ENCODE measurements around the gene ATXN2. TPM values are rescaled to one million over a fixed set of nuclear protein-coding genes. Genes with fewer than 3 reads are reported as not detected.
"Not testable (repeated sequence)": the region's sequence is repeated elsewhere in the genome, so short reads cannot be mapped to it uniquely, and the experiment has no call there.

ATXN2 gene
- total RNA-seq, 1 donor from 2014 or later = 66.6 TPM

DNA sequence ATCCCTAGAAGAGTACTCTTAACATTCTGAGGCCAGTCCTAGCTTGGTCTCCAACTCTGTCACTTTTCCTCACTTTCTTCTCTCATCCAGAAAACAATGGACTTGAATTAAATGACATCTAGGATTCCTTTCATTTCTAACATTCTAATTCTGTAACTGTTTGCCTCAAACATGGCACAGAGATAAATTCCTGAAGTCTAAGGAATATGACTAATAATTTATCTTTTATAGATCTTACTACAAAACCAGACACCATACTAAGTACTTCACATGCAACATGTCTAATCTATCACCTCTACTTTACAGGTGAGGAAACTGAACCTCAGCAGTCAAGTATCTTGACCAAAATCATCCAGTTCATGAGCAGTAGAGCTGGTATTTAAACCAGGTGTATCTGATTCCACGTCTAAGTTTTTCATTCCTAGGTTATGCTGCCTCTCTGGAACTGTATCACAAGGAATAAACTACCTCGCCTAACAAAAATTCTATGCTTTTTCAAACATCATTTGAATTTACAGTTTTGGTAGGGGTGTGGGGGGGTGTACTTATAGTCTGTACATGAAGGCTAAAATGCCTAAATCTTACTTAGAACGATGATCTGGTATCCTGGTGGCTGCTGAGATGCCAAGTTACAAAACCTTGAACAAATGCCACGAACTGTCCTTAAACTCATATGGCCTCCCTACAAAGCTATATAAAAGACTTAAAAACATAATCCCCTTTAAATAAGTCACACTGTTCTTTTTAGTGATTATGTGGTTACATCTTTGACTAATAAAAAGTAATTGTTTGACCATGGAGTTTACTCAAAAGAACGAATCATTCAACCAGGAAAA lies 41.6 kb downstream of the ATXN2 start:
- Histone ChIP-seq H3K4me1 (peaks cover under 1% of the 10 kb centered on the region), H3K27ac (no peak overlapping the region), H3K4me3 (no peak overlapping the region), H3K27me3 (no peaks in the 10 kb centered on the region), H3K36me3 (no peaks in the 10 kb centered on the region), H3K9me3 (no peaks in the 10 kb centered on the region)
- ATAC-seq (no peak), DNase-seq (no peak)
- TF ChIP-seq, protein P1, sequence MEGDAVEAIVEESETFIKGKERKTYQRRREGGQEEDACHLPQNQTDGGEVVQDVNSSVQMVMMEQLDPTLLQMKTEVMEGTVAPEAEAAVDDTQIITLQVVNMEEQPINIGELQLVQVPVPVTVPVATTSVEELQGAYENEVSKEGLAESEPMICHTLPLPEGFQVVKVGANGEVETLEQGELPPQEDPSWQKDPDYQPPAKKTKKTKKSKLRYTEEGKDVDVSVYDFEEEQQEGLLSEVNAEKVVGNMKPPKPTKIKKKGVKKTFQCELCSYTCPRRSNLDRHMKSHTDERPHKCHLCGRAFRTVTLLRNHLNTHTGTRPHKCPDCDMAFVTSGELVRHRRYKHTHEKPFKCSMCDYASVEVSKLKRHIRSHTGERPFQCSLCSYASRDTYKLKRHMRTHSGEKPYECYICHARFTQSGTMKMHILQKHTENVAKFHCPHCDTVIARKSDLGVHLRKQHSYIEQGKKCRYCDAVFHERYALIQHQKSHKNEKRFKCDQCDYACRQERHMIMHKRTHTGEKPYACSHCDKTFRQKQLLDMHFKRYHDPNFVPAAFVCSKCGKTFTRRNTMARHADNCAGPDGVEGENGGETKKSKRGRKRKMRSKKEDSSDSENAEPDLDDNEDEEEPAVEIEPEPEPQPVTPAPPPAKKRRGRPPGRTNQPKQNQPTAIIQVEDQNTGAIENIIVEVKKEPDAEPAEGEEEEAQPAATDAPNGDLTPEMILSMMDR (IDR thresholded peaks at IDR 0.05) = no peak
- intact Hi-C loops (cut with DNase I) = no loop called here

DNA sequence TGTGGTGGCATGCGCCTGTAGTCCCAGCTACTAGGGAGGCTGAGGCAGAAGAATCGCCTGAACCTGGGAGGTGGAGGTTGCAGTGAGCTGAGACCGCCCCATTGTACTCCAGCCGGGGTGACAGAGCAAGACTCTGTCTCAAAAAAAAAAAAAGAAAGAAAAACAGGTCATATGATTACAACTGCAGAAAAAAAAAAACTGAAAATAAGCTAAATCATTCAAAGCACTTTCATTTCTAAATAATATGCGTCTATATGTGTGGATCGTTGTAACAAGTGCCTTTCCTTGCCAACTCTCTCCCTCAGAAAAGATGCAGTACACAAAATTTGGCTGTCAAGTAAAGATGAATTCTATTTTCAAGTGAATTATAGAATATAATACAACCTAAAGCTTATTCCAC lies 42.4 kb downstream of the ATXN2 start:
- Histone ChIP-seq H3K27ac (no peak overlapping the region), H3K27me3 (no peaks in the 10 kb centered on the region), H3K4me3 (no peak overlapping the region), H3K9me3 (no peaks in the 10 kb centered on the region), H3K4me1 (no peaks in the 10 kb centered on the region), H3K36me3 (peaks cover 5% of the 10 kb centered on the region)
- no peak for ATAC-seq
- TF ChIP-seq, protein P1 (IDR thresholded peaks at IDR 0.05) = no peak
- intact Hi-C loops (cut with DNase I) = no loop called here
- DNase-seq = no peak

DNA sequence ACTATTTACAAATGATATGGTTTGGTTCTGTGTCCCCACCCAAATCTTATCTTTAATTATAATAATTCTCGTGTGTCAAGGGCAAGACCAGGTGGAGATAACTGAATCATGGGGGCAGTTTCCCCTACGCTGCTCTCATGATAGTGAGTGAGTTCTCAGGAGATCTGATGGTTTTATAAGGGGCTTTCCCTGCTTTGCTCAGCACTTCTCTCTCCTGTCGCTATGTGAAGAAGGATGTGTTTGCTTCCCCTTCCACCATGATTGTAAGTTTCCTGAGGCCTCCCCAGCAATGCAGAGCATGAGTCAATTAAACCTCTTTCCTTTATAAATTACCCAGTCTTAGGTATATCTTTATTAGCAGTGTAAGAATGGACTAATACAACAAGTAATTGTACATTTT lies 43.8 kb downstream of the ATXN2 start:
- intact Hi-C loops (cut with DNase I) = not testable (repeated sequence)
- H3K36me3 ChIP-seq = peaks cover 19% of the 10 kb centered on the region

DNA sequence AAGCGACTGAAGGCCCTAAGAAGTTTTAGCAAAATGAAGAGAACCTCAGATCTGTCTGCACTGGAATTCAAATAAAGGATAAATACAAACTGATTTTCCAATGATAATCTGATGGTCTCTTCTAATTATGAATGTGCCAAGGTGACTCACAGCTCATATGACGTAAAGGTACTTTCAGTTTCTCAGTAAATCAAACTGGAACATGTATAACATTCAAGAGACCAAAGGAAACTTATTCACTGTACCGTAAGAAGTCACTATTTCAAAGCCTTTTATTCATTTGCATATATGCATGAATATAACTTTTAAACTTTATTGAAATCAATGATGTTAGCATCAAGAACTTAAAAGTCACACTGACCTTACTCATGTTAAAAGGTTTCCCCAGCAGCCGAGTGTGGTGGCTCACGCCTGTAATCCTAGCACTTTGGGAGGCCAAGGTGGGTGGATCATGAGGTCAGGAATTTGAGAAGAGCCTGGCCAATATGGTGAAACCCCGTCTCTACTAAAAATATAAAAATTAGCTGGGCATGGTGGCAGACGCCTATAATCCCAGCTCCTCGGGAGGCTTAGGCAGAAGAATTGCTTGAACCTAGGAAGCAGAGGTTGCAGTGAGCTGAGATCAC lies 52.2 kb downstream of the ATXN2 start:
- TF ChIP-seq, protein P1 (IDR thresholded peaks at IDR 0.05) = no peak
- H3K4me3 ChIP-seq = no peak overlapping the region
- H3K27me3 ChIP-seq = no peaks in the 10 kb centered on the region
- H3K4me1 ChIP-seq = no peaks in the 10 kb centered on the region
- intact Hi-C loops (cut with DNase I) = no loop called here
- ATAC-seq (no peak), DNase-seq (no peak)
- H3K9me3 ChIP-seq = no peaks in the 10 kb centered on the region
- H3K36me3 ChIP-seq = peaks cover 62% of the 10 kb centered on the region
- no peak overlapping the region for H3K27ac ChIP-seq

More for the DNA sequence above, 43.8 kb downstream of the ATXN2 start:
- not testable (repeated sequence) for ATAC-seq, H3K27ac ChIP-seq, H3K4me1 ChIP-seq, DNase-seq, H3K9me3 ChIP-seq, H3K4me3 ChIP-seq, H3K27me3 ChIP-seq

DNA sequence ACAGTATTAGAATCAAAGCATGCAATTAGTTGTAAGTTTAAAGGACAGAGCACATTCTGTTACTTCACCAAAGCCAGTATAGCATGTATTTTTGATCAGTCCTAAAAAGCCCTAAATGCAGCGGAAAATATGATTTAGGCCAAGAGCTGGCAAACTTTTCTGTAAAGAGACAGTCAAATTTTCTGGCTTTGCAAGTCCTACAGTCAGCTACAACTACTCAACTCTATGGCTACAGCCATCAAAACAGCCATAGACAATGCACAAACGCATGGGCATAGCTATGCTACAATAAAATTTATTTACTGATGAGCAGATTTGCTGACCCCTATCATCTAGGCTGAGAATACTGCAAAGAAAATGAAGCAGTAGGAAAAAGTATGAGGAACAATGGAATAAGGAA lies 52.9 kb downstream of the ATXN2 start:
- peaks cover 55% of the 10 kb centered on the region for H3K36me3 ChIP-seq
- ATAC-seq = no peak
- H3K9me3 ChIP-seq = no peaks in the 10 kb centered on the region

DNA sequence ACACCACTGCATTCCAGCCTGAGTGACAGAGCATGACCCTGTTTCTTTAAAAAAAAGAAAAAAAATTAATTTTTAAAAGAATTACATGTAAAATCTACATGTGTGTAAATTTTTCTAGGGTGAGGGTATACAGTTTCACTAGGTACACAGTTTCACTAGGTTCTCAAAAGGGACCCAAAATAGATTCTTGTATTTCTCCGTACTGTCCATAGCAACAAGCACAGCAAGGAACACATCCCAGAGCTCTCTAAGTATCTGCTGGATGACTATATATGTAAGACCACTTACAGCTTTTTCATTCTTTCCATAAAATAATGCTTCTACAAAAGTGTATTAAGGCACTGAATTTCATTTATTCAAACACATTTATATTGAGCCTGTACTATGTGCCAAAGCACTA lies 55.1 kb downstream of the ATXN2 start:
- H3K4me3 ChIP-seq = no peak overlapping the region
- no peaks in the 10 kb centered on the region for H3K9me3 ChIP-seq
- DNase-seq (no peak), ATAC-seq (no peak)
- H3K4me1 ChIP-seq = no peaks in the 10 kb centered on the region
- H3K27ac ChIP-seq = no peak overlapping the region
- intact Hi-C loops (cut with DNase I) = no loop called here
- H3K36me3 ChIP-seq = peaks cover 45% of the 10 kb centered on the region
- TF ChIP-seq, protein P1 (IDR thresholded peaks at IDR 0.05) = no peak
- H3K27me3 ChIP-seq = no peaks in the 10 kb centered on the region

More for the DNA sequence above, 52.9 kb downstream of the ATXN2 start:
- no peaks in the 10 kb centered on the region for H3K4me1 ChIP-seq
- no peak for DNase-seq
- no peak overlapping the region for H3K4me3 ChIP-seq
- intact Hi-C loops (cut with DNase I) = no loop called here
- H3K27ac ChIP-seq = no peak overlapping the region
- TF ChIP-seq, protein P1 (IDR thresholded peaks at IDR 0.05) = no peak
- H3K27me3 ChIP-seq = no peaks in the 10 kb centered on the region
